Jurkat, Clone E6-1 (cell line): ENCODE measurements around the gene CAMSAP1.
A peak's percentile ranks its signal among the peaks of the same experiment; 100 is the strongest.
"Not testable (repeated sequence)": the region's sequence is repeated elsewhere in the genome, so short reads cannot be mapped to it uniquely, and the experiment has no call there.

Source experiments
- DNase-seq: peaks from one replicate; pipeline ENCODE4 v3.0.0-alpha.2; 2011; ENCODE audit warnings: low read depth, low spot score
- H3K4me3 ChIP-seq: 2 replicates; pipeline ENCODE4 v1.5.1; 2011; ENCODE audit warnings: mild to moderate bottlenecking, low read length, control low read depth, moderate library complexity

CAMSAP1 gene

GRCh38 chr9:135944444-135945252 is 37.3 kb upstream of the CAMSAP1 start:
- H3K4me3 ChIP-seq = no peak overlapping the region
- DNase-seq = no peak

GRCh38 chr9:135943604-135944003 is 36.3 kb upstream of the CAMSAP1 start:
- not testable (repeated sequence) for H3K4me3 ChIP-seq, DNase-seq

- H3K4me3 ChIP-seq = no peak overlapping the region
- no peak for DNase-seq
These were observed 34.1 kb upstream of the CAMSAP1 start for GRCh38 chr9:135941288-135941995.

- DNase-seq = peak; percentile 41
- H3K4me3 ChIP-seq = no peak overlapping the region
These were observed 32.3 kb upstream of the CAMSAP1 start for GRCh38 chr9:135939351-135940265.

- no peak overlapping the region for H3K4me3 ChIP-seq
- no peak for DNase-seq
These were observed 30.5 kb upstream of the CAMSAP1 start for GRCh38 chr9:135937521-135938489.

- DNase-seq = no peak
- no peak overlapping the region for H3K4me3 ChIP-seq
These were observed 25.8 kb upstream of the CAMSAP1 start for GRCh38 chr9:135933114-135933513.

- DNase-seq = no peak
- no peak overlapping the region for H3K4me3 ChIP-seq
These were observed 25.3 kb upstream of the CAMSAP1 start for GRCh38 chr9:135932656-135933055.

- no peak overlapping the region for H3K4me3 ChIP-seq
- no peak for DNase-seq
These were observed 24.0 kb upstream of the CAMSAP1 start for GRCh38 chr9:135931349-135931820.

GRCh38 chr9:135930446-135931345 is 23.4 kb upstream of the CAMSAP1 start:
- no peak overlapping the region for H3K4me3 ChIP-seq
- no peak for DNase-seq

- no peak for DNase-seq
- no peak overlapping the region for H3K4me3 ChIP-seq
These were observed 22.5 kb upstream of the CAMSAP1 start for GRCh38 chr9:135929656-135930445.

GRCh38 chr9:135928731-135929655 is 21.6 kb upstream of the CAMSAP1 start:
- DNase-seq = no peak
- no peak overlapping the region for H3K4me3 ChIP-seq

- DNase-seq = no peak
- H3K4me3 ChIP-seq = no peak overlapping the region
These were observed 20.9 kb upstream of the CAMSAP1 start for GRCh38 chr9:135928074-135928730.

GRCh38 chr9:135927195-135928013 is 20.1 kb upstream of the CAMSAP1 start:
- H3K4me3 ChIP-seq = no peak overlapping the region
- DNase-seq = no peak

- no peak for DNase-seq
- no peak overlapping the region for H3K4me3 ChIP-seq
These were observed 19.3 kb upstream of the CAMSAP1 start for GRCh38 chr9:135926402-135927194.
